ENCODE measurements around the gene SGPL1. TPM values are rescaled to one million over a fixed set of nuclear protein-coding genes. Genes with fewer than 3 reads are reported as not detected.

The SGPL1 gene
- total RNA-seq, 3 donors from 2014 or later (not counting 1 experiment from before 2014, with no cell fraction given): 33.7 to 48.4 (median 47.8) TPM

GRCh38 chr10:70801854-70802253, 13.9 kb upstream of the SGPL1 start:
- no peaks in the 10 kb centered on the region for H3K9me3 ChIP-seq (ENCODE audit: control insufficient read depth, insufficient read depth, low read length)
- peaks cover 5% of the 10 kb centered on the region for H3K27me3 ChIP-seq (ENCODE audit: control insufficient read depth, insufficient read depth, low read length)
- no peak overlapping the region for H3K27ac ChIP-seq (ENCODE audit: low read length)
- DNase-seq: no peak
- no CpG with 5 or more reads among the region's 1 CpG for WGBS (ENCODE audit: insufficient coverage)
- TF ChIP-seq CTCF (IDR thresholded peaks at IDR 0.05): no peak
- H3K4me1 Mint-ChIP-seq: peaks cover 0 to 7% of the 10 kb centered on the region in 2 donors
- H3K4me3 ChIP-seq (ENCODE audit: low read length): no peak overlapping the region
- no peak for ATAC-seq
- H3K4me3 Mint-ChIP-seq: no peak overlapping the region
- H3K9me3 Mint-ChIP-seq: no peaks in the 10 kb centered on the region
- no peaks in the 10 kb centered on the region for H3K36me3 ChIP-seq (ENCODE audit: control insufficient read depth, insufficient read depth, low read length)
- intact Hi-C loops (cut with micrococcal nuclease): no loop called here
- peaks cover 5% of the 10 kb centered on the region for H3K36me3 Mint-ChIP-seq
- no peak overlapping the region for H3K27ac Mint-ChIP-seq
- no peaks in the 10 kb centered on the region for H3K4me1 ChIP-seq (ENCODE audit: control insufficient read depth, insufficient read depth, low read length)
- H3K27me3 Mint-ChIP-seq (ENCODE audit: low read depth in 2 of 2): peaks cover 4 to 22% of the 10 kb centered on the region in 2 donors

GRCh38 chr10:70803775-70804420, 11.8 kb upstream of the SGPL1 start:
- Histone ChIP-seq H3K36me3 (ENCODE audit: control insufficient read depth, insufficient read depth, low read length) (no peaks in the 10 kb centered on the region), H3K9me3 (ENCODE audit: control insufficient read depth, insufficient read depth, low read length) (no peaks in the 10 kb centered on the region), H3K27me3 (ENCODE audit: control insufficient read depth, insufficient read depth, low read length) (peaks cover 5% of the 10 kb centered on the region), H3K27ac (ENCODE audit: low read length) (no peak overlapping the region), H3K4me1 (ENCODE audit: control insufficient read depth, insufficient read depth, low read length) (no peaks in the 10 kb centered on the region), H3K4me3 (ENCODE audit: low read length) (no peak overlapping the region)
- ATAC-seq (no peak), DNase-seq (no peak)
- H3K27ac Mint-ChIP-seq: no peak overlapping the region
- peaks cover 0 to 7% of the 10 kb centered on the region in 2 donors for H3K4me1 Mint-ChIP-seq
- peaks cover 8 to 31% of the 10 kb centered on the region in 2 donors for H3K27me3 Mint-ChIP-seq (ENCODE audit: low read depth in 2 of 2)
- TF ChIP-seq CTCF (IDR thresholded peaks at IDR 0.05): no peak
- intact Hi-C loops (cut with micrococcal nuclease): no loop called here
- no peak overlapping the region for H3K4me3 Mint-ChIP-seq
- no peaks in the 10 kb centered on the region for H3K9me3 Mint-ChIP-seq
- 96% methylated on average over 2 of the region's 2 CpGs for WGBS (ENCODE audit: insufficient coverage)
- no peaks in the 10 kb centered on the region for H3K36me3 Mint-ChIP-seq

GRCh38 chr10:70804421-70804808, 11.3 kb upstream of the SGPL1 start:
- intact Hi-C loops (cut with micrococcal nuclease): no loop called here
- Histone ChIP-seq H3K27ac (ENCODE audit: low read length) (no peak overlapping the region), H3K27me3 (ENCODE audit: control insufficient read depth, insufficient read depth, low read length) (peaks cover 5% of the 10 kb centered on the region), H3K36me3 (ENCODE audit: control insufficient read depth, insufficient read depth, low read length) (no peaks in the 10 kb centered on the region), H3K4me1 (ENCODE audit: control insufficient read depth, insufficient read depth, low read length) (no peaks in the 10 kb centered on the region), H3K4me3 (ENCODE audit: low read length) (no peak overlapping the region), H3K9me3 (ENCODE audit: control insufficient read depth, insufficient read depth, low read length) (no peaks in the 10 kb centered on the region)
- no peak for ATAC-seq
- Mint-ChIP-seq H3K27me3 (ENCODE audit: low read depth in 2 of 2) (peaks cover 6 to 26% of the 10 kb centered on the region in 2 donors), H3K9me3 (no peaks in the 10 kb centered on the region), H3K4me1 (peaks cover 0 to 1% of the 10 kb centered on the region in 2 donors), H3K36me3 (no peaks in the 10 kb centered on the region), H3K4me3 (no peak overlapping the region), H3K27ac (no peak overlapping the region)
- no peak for TF ChIP-seq CTCF (IDR thresholded peaks at IDR 0.05)
- WGBS (ENCODE audit: insufficient coverage): 88% methylated on average over 2 of the region's 2 CpGs
- no peak for DNase-seq

All from natural killer cell (primary cell).